Glomerular visceral epithelial cell (primary cell): Measurements from ENCODE around the gene RABL2B.

ENCODE experiments used
- DNase-seq: peaks from one replicate; pipeline ENCODE4 v3.0.0-alpha.2; 2016; ENCODE audit errors: extremely low spot score

RABL2B gene

DNA sequence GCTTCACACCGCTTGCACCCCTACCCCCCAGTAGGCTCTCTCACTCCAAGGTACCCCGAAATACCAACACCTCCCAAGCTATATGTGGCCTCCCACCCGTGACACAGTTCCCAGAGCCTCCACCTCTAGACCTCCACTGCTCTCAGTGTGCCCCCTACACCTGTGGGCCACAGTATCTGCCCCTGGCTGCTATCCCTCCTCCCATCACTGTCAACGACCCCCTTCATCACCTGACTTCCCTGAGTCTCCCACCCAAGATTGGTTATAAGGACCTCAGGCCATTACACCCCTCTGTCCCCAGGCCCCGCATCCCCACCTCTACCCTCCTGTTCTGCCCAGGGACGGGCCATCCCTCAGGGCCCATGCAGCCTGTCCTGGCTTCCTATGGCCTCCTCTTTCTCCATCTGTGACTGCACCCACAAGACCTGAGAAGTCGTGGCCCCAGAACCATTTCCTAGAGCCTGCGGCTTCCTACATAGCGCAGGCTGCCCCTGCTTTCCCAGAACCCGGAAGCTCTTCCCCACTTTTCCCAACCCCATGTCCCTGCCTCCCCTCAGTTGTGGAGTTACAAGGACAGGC, 44.7 kb downstream of the RABL2B start:
- DNase-seq, result no peak

DNA sequence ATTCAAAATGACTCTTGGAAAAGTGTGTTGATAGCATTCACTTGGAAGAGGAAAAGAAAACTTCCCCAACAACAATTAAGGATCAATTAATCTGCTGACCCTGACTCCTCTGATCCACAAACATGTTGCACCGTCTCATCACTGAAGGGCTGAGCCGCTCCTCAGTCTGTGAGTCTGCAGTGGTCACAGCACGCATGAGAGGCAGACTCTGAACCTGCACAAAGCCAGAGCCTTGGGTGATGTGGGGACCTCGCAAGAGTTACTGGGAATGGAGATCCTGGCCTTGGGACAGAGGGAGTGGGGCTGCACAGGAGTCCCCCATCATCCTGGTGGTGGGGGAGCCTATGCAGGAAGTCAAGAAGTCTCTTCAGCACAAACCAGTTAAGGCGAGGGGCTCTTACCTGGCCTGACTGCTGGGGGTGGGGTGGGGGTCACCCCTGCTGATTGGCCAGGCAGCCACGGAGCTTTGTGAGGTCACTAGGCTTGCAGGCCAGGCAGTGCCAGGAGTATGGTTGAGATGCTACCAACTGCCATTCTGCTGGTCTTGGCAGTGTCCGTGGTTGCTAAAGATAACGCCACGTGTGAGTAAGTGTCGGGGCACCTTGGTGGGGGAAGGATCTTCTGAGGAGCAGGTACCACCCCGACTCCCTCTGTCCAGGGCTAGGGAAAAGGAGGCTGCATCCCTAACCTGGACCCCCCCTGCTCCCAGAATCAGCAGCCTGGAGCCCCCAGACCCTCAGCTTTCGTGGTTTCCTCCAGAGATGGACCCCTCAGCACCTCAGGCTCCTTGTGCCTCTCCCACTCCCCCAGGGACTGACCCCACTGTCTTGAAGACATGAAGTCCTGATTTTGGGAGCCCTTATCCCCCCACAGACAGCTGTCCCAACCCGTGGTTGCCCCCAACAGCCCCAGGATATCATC, 45.4 kb downstream of the RABL2B start, which contains the start of gene ACR:
Gene ACR, plus strand, starts transcription at position 477 of the 921 bp plus-strand sequence. Its CDS starts 32 bp downstream, at position 509.
- no peak for DNase-seq

DNA sequence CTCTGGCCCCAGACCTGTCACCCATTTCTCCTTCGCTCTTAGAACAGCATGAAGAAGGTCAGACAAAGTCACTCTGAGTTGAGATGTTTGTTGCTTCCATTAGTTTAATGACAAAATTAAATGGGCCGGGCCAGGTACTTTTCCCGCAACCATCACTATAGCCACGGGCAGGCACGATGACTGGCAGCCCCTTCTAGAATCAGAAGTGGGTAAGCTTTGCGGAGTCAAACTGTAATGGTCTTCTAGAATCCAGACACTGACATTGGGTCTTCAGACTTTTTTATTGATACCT, 47.8 kb downstream of the RABL2B start:
- DNase-seq, result no peak

DNA sequence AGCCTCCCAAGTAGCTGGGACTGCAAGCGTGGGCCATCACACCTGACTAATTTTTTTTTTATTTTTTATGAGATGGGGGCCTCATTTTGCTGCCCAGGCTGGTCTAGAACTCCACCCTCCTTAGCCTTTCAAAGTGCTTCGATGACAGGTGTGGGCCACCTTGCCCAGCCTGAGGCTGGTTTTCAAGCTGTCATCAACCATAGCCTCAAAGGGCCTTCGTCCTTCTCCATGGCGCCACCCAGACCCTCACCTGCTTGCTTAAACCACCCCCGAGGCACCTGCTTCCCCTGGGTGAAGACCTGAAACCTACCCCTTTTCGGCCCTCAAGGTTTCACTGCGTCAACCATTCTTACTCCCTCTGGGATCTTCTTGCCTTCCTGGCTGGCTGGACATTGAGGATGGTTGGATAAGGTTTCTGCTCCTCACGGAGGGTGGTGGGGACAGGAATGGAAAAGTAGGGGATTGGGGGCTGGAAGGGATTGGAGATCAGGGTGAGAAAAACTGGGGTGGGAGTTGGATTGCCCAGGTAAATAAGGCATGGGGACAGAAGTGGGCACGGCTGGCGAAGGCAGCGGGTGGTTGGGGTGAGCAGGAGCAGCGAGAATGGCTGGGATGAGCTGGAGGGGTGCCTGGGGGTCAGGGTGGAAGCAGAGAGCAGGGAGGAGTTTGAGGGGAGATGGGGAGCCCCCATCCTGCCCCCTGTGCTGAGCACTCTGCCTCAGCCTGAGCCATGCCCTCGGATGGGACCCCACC, 48.3 kb downstream of the RABL2B start:
- DNase-seq, result no peak

DNA sequence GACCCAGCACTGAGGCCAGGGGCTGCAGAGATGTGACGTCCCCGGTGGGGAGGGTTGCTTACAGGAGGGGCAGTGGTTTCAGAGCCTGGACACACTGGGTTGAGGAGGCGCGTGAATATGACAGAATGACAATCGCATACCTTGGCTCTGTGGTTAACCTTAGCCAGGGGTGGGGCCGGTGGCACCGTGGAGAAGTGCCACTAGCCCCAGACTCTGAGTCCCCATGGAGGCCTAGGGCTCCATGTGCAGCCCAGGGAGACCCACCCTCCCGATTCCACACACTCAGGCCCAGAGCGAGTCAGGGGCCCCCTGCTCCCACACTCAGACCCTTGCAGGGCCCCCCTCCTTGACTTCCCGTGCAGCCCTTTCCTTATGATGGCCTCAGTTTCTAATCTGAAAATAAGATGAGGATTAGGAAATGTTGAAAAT, 49.1 kb downstream of the RABL2B start:
- DNase-seq, result no peak

DNA sequence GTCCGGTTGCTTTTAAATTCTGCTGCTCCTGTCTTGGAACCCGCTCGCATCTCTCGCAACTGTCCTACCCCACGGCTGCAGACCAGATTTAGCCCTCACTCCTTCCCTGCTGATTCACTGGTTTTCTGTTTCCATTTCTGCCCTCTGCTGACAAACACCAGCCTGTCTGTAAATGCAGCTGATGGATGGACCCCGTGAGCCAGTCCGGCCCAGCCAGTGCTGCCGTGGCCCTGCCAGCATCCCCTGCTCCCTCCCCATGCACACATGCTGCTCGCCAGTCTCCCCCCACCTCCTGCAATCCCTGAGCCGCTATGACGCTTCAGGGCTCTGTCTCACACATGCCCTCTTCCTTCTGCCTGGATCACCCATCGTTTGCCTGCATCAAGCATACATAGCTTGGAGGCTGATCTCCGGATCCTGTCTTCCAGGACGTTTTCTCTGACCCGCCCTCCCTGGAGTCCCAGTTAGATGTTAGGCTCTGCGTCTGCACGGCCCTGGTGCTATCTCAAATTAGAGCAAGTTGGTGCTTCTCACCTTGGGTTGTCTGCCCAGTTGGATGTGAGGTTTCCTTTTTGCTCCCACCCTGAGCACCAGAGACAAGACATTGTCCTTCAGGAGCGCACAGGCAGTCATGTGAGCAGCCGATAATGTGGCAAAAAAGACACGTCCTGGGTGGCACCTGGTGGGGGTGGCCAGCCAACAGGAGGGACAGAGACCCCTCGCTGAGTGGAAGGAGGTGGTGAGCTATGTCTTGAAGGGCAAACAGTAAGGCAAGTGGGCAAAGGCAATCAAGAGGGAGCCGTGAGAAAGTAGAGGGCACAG, 49.7 kb downstream of the RABL2B start:
- no peak for DNase-seq

DNA sequence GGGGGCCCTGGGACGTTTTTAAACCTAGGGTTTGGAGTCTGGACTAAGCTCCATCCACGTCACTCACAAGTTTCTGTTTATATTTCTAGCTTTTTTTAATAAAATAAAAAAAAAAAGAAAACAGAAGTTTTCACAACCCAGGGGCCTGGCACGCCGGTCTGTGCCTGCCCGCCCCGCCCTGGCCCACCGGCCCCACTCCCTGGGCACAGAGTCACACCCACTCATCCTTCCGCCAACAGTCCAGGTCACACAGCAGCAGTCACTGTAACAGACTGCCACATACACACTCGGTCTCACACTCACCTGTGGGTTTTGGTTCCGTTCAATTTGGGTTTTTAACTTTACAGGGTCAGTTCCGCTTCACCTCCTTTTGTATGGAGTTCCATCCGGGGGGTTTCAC, 50.8 kb downstream of the RABL2B start:
- DNase-seq, result no peak

DNA sequence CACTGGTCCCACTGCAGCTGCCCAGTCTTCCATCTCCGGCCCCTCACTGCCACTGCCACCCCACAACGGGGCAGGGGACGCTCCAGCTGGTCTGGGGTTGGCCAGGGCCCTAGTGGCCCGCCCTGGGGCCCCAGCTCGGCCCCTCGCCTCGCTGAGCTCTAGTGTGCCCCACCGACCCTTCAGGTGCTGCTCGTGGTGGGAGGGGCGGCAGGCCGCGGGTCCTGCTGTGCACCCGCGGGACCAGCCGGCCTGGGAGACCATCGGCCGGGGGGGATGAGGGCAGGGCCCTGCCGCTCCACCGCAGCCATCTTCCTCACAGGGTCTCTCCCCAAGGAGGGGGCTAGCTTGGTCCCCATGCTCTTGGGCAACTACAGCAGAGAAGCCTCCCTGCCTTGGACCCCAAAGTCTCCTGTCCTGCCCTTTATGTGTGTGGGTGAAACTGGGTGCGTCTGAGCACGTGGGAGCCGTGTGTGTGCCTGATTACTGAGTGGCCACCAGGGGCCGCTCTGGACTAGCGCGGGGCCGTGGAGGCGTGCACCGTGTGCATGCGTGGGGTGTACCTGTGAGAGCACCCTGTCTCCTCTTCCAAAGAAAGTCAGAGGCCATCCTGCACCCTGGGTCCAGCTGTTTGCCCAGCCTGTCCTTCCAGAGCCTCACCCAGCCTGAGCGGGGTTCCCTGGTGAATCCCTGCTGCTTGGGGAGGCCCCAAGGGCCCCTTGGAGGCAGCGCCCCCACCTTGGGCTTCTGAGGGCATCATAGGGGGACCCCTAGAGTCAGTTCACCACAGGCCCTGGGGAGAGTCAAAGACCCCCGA, 51.4 kb downstream of the RABL2B start:
- peak; percentile 34 for DNase-seq

DNA sequence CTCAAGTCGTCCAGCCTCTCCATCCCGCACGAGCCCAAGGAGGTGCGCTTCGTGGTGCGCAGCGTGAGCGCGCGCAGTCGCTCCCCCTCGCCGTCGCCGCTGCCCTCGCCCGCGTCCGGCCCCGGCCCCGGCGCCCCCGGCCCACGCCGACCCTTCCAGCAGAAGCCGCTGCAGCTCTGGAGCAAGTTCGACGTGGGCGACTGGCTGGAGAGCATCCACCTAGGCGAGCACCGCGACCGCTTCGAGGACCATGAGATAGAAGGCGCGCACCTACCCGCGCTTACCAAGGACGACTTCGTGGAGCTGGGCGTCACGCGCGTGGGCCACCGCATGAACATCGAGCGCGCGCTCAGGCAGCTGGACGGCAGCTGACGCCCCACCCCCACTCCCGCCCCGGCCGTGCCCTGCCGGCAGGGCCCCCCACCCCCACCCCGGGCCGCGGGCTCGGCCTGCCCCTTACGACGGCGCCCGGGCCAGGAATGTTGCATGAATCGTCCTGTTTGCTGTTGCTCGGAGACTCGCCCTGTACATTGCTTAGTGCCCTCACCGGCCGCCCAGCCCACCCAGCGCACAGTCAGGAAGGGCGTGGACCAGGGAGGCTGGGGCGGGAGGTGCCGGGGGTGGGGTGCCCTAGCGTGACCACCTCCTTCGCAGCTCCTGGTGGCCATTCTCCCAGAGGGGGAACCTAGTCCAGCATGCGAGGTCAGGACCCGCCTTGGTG, 52.3 kb downstream of the RABL2B start:
- no peak for DNase-seq

DNA sequence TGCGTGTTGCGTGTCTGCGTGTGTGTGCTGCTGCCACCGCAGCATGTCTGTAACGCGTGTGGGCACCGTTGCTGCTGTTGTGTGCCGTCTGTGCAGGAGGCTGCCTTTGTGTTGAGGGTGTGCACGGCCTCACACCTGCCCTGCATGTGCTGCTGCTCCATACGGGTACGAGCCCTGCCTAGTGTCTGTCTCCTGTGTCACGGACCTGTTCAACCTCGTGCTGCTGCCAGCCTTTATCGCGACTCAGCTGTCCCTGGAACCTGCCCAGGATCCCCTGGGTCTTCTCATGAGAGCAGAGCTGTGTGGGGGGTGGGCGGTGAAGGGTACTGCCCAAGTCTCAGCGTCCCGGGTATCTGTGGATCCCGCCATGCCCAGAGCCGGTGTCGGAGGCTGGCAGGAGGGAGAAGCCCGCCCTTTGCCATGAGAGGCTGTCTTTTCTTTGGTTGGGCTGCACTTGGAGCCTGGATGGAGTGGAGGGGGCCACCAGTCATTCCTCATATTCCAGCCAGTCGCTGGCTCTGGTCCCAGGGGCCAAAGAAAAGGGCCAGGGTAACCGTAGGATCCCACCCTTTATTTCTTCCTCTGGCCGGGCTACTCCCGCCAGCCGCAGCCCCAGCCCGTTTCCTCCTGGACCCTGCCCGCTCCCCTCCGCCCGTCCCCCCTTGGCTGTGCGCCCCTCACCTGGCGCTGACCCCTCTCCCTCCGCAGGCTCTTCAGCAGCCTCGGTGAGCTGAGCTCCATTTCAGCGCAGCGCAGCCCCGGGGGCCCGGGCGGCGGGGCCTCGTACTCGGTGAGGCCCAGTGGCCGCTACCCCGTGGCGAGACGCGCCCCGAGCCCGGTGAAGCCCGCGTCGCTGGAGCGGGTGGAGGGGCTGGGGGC, 53.2 kb downstream of the RABL2B start:
- no peak for DNase-seq

DNA sequence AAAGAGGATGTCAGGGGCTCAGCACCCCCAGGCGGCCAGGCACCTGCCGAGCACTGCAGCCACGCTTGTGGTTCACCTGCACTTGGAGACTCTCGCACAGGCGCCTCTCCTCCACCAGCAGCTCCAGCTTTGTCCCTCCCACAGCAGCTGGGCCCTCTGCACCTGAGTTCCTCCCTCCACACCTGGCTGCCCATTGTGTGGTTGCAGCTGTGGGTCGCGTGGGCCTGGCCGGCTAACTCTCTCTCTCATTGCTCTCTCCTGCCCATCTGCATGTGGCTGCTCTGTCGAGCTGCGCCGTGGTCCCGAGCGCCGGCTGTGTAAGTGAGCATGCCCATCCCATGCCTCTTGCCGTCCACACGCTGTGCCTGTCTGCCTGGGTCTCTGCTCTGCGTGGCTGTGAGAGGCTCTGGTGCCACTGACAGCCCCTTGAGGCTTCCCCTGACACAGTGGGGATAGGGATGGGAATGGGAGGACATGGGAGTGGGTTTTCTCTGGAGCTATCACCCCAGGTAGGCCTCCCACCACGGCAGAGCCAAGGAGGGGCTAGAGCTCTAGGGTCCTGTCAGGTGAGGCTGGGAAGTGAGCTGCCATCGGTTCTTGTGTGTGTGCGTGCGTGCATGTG, 53.9 kb downstream of the RABL2B start:
- no peak for DNase-seq

DNA sequence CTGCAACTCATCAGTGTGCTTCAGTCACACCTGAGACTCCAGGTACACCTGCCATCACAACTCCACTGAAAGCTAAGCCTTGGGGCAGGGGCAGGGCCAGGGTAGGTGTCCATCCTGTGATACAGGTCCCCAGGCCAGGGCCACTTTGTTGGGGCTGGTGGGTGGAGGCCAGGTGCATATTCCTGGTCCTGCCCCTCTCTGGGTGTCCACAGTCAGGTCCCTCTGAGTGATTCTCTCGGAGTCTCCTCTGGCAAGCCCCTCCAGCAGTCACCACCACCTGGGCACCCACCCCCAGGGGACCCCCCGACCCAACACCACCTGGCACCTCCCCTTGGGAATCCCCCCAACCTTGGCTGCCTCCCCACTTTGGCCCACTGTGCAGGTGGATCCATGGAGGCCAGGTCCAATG, 54.9 kb downstream of the RABL2B start:
- no peak for DNase-seq

DNA sequence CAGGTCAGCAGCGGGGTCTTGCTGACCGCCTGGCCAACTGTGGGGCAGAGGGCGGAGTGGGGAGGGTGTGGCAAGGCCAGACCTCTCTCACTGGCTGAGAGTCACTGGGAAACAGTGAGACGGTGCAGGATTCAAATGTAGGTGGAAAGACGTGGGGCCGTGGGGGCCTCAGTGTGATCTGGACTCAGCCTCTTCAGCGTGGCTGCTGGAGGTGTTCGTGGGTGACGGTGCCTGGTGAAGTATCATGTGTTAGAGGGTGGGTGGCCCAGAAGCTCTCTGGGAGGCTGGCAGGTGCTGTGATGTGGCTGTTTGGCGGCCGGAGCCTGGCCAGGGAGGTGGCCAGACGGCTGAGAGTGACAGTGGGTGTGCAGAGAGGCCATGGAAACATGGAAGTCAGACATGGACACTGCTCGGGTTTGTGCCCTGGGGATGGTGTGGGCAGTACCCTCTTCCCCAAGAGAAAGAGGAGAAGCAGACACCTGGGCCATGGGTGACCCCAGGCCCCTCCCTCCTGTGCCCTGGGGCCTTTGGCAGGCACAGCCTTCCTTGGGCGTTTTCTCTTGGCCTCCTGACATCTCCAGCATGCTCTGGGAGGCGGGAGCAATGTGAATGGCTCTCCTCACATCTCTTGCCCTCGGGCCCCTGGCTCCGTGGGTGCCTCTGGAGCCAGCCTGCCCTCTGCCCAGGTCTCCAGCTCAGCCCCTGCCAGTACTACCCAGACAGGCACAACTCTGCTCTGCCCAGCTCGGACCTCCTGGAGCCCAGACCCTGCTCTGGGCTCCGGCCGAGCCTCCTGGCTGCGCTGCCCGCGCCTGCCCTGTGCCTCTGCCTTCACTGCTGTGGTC, 55.5 kb downstream of the RABL2B start:
- no peak for DNase-seq

DNA sequence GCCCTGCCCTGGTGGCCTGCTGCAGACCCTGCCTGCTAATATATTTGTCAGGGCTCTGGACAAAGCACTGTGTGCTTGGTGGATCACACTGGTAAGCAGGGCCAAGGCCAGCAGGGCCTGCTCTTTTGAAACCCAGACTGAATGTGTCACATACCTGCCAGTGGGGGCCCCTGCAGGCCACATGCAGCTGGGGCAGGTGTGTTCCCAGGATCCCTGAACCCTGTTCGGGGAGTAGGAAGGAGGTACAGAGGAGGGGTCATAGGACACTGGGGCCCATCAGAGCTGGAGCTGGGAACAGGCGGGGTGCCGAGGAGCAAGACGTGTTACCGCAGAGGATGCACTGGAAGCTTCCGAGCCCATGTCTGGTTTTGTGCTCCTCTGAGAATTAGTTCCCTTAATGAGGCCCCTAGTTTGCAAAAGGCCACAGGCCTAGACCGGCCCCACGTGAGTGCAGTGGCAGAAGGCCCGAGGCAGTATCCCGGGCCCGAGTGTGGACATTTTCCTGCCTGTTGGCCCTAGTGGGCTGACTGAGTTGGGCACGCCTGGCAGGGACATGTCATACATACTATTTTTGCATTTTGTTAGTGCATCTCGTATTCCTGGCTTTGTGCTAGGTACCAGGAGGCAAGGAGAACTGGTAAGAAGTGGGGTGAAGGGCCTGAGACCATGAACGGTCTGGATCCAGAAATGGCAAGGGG, 56.6 kb downstream of the RABL2B start:
- no peak for DNase-seq

DNA sequence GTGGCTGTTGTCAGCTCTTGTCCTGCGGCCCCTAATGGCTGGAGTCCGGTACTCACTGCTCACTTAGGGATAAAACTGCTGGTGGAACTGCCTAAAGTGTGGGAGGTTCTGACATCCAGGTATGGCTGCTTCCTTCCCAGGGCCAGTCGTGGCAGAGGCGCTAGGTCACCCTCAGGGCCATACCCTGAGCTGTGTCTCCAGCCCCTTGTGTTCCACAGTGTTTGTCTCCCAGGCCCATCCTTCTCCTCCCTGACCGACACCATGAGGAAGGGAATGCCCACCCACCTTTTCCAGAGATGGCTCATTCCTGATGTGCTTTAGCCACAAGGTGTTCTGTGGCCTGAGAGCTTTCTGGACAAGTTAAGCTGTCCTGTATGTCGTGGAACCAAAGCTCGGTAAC, 57.8 kb downstream of the RABL2B start:
- DNase-seq, result no peak

DNA sequence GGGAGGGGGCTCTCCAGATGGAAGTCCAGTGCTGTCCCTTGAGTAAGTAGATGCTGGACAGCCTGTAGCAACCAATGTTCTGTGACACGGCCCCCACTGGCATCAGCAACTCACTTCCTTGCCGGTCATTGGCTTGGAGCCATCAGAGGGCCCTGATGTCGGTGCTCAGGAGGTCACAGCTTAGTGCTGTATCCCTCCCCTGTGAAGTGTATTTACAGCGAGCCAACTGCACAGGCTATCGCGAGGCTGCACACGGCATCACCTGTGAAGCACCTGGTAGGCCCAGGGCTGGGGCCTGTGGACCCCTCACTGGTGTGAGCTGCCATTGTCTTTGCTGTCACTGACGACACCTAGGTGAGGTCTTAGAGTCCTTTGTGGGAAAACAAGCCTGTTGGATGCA, 58.8 kb downstream of the RABL2B start:
- DNase-seq, result no peak

DNA sequence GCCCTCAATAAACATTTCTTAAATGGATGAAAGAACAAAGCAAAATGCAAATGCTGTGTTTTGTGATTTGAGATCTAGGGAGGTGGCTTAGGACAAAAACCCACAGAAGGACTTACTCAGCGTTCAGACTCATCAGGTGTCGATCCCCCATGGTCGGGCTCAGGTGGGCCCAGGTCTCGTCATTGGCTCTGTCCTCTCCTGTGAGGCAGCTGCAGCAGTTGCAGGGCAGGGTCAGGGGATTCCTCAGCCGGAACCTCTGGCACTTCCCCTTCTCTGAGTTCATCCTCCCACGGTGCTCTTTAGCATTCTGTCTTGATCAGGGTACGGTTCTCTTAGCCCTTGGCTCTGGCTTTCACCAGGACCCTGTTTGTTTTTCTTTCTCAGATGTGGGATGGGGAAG, 59.4 kb downstream of the RABL2B start:
- DNase-seq, result no peak
